Measurements from ENCODE around the gene CC2D1A. TPM values are rescaled to one million over a fixed set of nuclear protein-coding genes. Genes with fewer than 3 reads are reported as not detected.

CC2D1A gene
- total RNA-seq, 2 experiments from 2014 or later, result 16.4 to 16.9 TPM

DNA sequence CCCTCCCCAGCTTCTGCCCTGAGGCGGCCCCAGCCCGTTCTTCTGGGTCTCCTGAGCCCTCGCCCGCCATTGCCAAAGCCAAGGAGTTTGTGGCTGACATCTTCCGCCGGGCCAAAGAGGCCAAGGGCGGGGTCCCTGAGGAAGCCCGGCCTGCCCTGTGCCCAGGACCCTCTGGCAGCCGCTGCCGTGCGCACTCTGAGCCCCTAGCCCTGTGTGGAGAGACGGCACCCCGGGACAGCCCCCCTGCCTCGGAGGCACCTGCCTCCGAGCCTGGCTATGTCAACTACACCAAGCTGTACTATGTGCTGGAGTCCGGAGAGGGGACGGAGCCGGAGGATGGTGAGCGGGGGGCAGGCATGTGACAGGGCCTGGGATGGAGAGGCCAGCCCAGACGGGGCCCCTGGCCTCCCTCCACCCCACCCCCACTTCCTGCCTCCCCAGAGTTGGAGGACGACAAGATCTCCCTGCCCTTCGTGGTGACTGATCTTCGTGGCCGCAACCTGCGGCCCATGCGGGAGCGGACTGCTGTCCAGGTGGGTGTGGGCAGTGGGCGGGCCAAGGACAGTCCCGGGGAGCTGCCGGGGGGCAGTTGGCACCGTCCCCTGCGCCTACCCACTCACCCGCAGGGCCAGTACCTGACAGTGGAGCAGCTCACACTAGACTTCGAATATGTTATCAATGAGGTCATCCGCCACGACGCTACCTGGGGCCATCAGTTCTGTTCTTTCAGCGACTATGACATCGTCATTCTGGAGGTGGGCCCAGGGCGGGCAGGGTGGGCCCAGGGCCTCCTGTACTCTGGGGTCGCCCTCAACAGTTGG lies 53.4 kb downstream of the CC2D1A start:
- ChIA-PET POLR2A (interaction anchor here (0.6 kb wide), 1 partner anchor 1685 kb away, joined by 4 read pairs; no protein-coding TSS in a partner anchor), CTCF (interaction anchor here (0.7 to 1.6 kb wide), 6 partner anchors 44 to 94 kb away, joined by 3 to 9 read pairs (median 3); partner anchors contain the start of genes IL27RA and RFX1)
- TF ChIP-seq, protein P1, sequence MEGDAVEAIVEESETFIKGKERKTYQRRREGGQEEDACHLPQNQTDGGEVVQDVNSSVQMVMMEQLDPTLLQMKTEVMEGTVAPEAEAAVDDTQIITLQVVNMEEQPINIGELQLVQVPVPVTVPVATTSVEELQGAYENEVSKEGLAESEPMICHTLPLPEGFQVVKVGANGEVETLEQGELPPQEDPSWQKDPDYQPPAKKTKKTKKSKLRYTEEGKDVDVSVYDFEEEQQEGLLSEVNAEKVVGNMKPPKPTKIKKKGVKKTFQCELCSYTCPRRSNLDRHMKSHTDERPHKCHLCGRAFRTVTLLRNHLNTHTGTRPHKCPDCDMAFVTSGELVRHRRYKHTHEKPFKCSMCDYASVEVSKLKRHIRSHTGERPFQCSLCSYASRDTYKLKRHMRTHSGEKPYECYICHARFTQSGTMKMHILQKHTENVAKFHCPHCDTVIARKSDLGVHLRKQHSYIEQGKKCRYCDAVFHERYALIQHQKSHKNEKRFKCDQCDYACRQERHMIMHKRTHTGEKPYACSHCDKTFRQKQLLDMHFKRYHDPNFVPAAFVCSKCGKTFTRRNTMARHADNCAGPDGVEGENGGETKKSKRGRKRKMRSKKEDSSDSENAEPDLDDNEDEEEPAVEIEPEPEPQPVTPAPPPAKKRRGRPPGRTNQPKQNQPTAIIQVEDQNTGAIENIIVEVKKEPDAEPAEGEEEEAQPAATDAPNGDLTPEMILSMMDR (IDR thresholded peaks at IDR 0.05), result no peak
- H3K36me3 Mint-ChIP-seq (ENCODE audit: low read depth), result peaks cover 52% of the 10 kb centered on the region
- Histone ChIP-seq H3K36me3 (ENCODE audit: insufficient read depth, low read length) (peaks cover 71% of the 10 kb centered on the region), H3K27me3 (ENCODE audit: control insufficient read depth in 1 of 2, insufficient read depth in 2 of 2, low read length in 2 of 2) (no peaks in the 10 kb centered on the region), H3K27ac (ENCODE audit: low read depth in 1 of 2, low read length in 2 of 2) (no peak overlapping the region), H3K4me1 (ENCODE audit: insufficient read depth, low read length) (peaks cover 11% of the 10 kb centered on the region), H3K4me3 (ENCODE audit: low read length) (no peak overlapping the region), H3K9me3 (ENCODE audit: control insufficient read depth in 1 of 2, insufficient read depth in 1 of 2, low read length in 2 of 2) (no peaks in the 10 kb centered on the region)
- DNase-seq, result no peak
- no peak overlapping the region for H3K4me3 Mint-ChIP-seq
- H3K9me3 Mint-ChIP-seq, result no peaks in the 10 kb centered on the region
- intact Hi-C loops (cut with DNase I, micrococcal nuclease), result no loop called here
- peaks cover 8% of the 10 kb centered on the region for H3K4me1 Mint-ChIP-seq (ENCODE audit: low read depth)
- no peak overlapping the region for H3K27ac Mint-ChIP-seq
- ATAC-seq (ENCODE audit: poor library complexity), result no peak
- H3K27me3 Mint-ChIP-seq, result no peaks in the 10 kb centered on the region

DNA sequence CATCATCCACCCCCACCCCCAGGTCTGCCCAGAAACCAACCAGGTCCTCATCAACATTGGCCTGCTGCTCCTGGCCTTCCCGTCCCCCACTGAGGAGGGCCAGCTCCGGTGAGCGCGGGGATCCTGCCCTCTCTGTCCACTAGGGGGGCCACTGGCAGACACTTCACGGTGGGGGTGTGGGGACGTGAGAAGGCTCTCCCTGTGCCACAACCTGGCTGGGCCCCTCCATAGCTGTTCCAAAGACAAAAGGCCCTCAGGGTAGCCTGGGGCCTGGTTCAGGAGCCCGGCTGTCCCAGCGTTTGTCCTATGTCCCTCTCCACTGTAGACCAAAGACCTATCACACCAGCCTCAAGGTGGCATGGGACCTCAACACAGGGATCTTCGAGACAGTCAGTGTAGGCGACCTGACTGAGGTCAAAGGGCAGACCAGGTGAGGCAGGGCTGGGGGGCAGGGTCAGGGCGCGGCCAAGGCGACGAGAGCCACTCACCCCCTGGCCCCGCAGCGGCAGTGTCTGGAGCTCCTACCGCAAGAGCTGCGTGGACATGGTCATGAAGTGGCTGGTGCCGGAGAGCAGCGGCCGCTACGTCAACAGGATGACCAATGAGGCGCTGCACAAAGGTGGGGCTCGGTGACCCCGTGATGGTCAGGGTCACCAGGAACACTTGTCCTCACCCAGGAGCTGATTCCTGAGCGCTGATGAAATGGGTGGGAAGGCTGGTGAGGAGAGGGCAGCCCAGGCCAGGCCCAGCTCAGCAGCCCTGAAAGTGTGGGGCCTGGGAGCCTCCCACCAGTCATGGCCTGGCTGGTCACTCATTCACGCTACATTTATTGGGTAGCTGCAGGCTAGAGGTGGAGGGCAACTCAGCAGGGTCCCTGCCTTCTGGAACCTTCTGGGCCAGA lies 54.2 kb downstream of the CC2D1A start:
- H3K36me3 Mint-ChIP-seq (ENCODE audit: low read depth), result peaks cover 60% of the 10 kb centered on the region
- CTCF ChIA-PET, result interaction anchor here (0.6 to 1.6 kb wide), 7 partner anchors 43 to 93 kb away, joined by 3 to 9 read pairs (median 3); partner anchors contain the start of genes IL27RA and RFX1
- peaks cover 5% of the 10 kb centered on the region for H3K4me1 Mint-ChIP-seq (ENCODE audit: low read depth)
- Histone ChIP-seq H3K9me3 (ENCODE audit: control insufficient read depth in 1 of 2, insufficient read depth in 1 of 2, low read length in 2 of 2) (no peaks in the 10 kb centered on the region), H3K36me3 (ENCODE audit: insufficient read depth, low read length) (peaks cover 70% of the 10 kb centered on the region), H3K4me1 (ENCODE audit: insufficient read depth, low read length) (peaks cover 8% of the 10 kb centered on the region), H3K4me3 (ENCODE audit: low read length) (no peak overlapping the region), H3K27me3 (ENCODE audit: control insufficient read depth in 1 of 2, insufficient read depth in 2 of 2, low read length in 2 of 2) (no peaks in the 10 kb centered on the region), H3K27ac (ENCODE audit: low read depth in 1 of 2, low read length in 2 of 2) (no peak overlapping the region)
- no peak overlapping the region for H3K27ac Mint-ChIP-seq
- peak; percentile 60 for ATAC-seq (ENCODE audit: poor library complexity)
- H3K27me3 Mint-ChIP-seq, result no peaks in the 10 kb centered on the region
- TF ChIP-seq, protein P1 (IDR thresholded peaks at IDR 0.05), result peak; percentile 27
- H3K9me3 Mint-ChIP-seq, result no peaks in the 10 kb centered on the region
- DNase-seq, result peak in 8 of 14 experiments; percentile 21 to 59 (median 41)
- H3K4me3 Mint-ChIP-seq, result no peak overlapping the region
- intact Hi-C loops (cut with DNase I, micrococcal nuclease), result no loop called here
- POLR2A ChIA-PET, result interaction anchor here (0.6 to 2.0 kb wide), 4 partner anchors 8 to 1686 kb away, joined by 3 to 7 read pairs (median 4); partner anchors contain the start of gene DCAF15
